Kidney epithelial cell (primary cell): ENCODE measurements around the gene TSC22D4. TPM values are rescaled to one million over a fixed set of nuclear protein-coding genes. Genes with fewer than 3 reads are reported as not detected.

Experiments
- DNase-seq: peaks from one replicate; pipeline ENCODE4 v3.0.0-alpha.2; 2010; ENCODE audit warnings: low read depth
- H3K27me3 ChIP-seq: 2 replicates; pipeline ENCODE4 v1.6.0; 2011; ENCODE audit warnings: low read length; ENCODE audit not compliant: control insufficient read depth, insufficient read depth
- H3K36me3 ChIP-seq: 2 replicates; pipeline ENCODE4 v1.5.1; 2011; ENCODE audit warnings: low read length; ENCODE audit not compliant: control insufficient read depth, insufficient read depth
- H3K4me3 ChIP-seq: 2 replicates; pipeline ENCODE4 v1.5.1; 2011; ENCODE audit warnings: low read depth, mild to moderate bottlenecking, control low read depth, low read length
- CTCF ChIP-seq: IDR thresholded peaks from 2 replicates; pipeline ENCODE4 v1.5.1; 2011; ENCODE audit warnings: mild to moderate bottlenecking, moderate library complexity, low read length, control low read depth, inconsistent platforms; ENCODE audit not compliant: insufficient read depth, poor library complexity, severe bottlenecking
- total RNA-seq: library from RNA; depleted of rRNA; stranded (reverse); fragments of >200 nt; gene quantifications from 2 replicates; pipeline ENCODE4 v1.2.3, GENCODE V29; 2015

TSC22D4 gene
- total RNA-seq, 1 donor from 2014 or later: 41.6 TPM

GRCh38 chr7:100472121-100472851 is 6.7 kb downstream of the TSC22D4 start:
- H3K4me3 ChIP-seq: no peak overlapping the region

GRCh38 chr7:100471021-100471420 is 8.0 kb downstream of the TSC22D4 start:
- TF ChIP-seq CTCF: no peak
- H3K36me3 ChIP-seq: peaks cover 2% of the 10 kb centered on the region
- no peak for DNase-seq

More at GRCh38 chr7:100472121-100472851, 6.7 kb downstream of the TSC22D4 start:
- no peaks in the 10 kb centered on the region for H3K27me3 ChIP-seq
- H3K36me3 ChIP-seq: peaks cover 2% of the 10 kb centered on the region
- TF ChIP-seq CTCF: no peak
- no peak for DNase-seq

DNA sequence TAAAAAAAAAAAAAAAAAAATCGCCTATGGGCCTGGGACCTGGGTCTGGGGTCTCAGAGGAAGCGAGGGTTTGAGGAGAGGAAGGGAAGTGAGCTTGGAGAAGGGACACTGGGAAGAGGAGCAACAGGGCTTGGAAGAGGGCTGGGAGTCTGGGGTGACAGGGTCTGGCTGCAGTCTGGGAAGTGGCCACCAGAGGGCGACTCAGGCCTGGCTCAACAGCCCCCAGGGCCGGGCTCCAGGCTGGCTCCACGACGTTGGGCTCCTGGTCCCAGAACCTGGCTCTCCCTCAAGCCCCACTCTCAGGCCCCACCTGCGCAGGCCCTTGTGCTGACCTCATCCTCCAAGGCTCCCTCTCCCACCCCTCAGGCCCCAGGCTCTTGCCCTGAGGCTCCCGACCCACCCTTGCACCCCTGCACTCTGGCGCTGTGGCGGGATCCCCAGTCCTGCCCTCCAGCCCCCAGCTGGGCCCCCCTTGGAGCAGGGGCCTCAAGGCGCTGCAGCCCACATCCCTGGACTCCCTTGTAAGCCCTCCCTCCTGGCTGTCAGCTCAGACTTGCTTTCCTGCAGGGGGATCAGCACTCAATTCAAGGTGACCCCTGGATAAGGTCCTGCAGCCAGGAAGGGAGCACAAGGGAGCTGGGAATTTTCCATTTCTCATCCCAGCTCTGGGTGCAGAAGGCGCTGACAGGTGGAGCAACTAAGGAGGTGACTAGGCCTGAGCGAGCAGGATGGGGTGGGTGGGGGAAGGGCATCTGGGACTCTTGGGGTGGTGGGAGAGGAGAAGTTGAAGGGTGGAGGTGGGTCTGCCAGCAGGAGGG is 9.6 kb downstream of the TSC22D4 start:
- no peaks in the 10 kb centered on the region for H3K27me3 ChIP-seq
- no peak overlapping the region for H3K4me3 ChIP-seq
- no peak for DNase-seq
- H3K36me3 ChIP-seq: peaks cover 2% of the 10 kb centered on the region
- peak; percentile 97 for TF ChIP-seq CTCF

More at GRCh38 chr7:100471021-100471420, 8.0 kb downstream of the TSC22D4 start:
- Histone ChIP-seq H3K27me3 (no peaks in the 10 kb centered on the region), H3K4me3 (no peak overlapping the region)

GRCh38 chr7:100467638-100468373 is 11.2 kb downstream of the TSC22D4 start:
- H3K27me3 ChIP-seq: no peaks in the 10 kb centered on the region
- no peak for DNase-seq
- no peaks in the 10 kb centered on the region for H3K36me3 ChIP-seq
- H3K4me3 ChIP-seq: no peak overlapping the region
- no peak for TF ChIP-seq CTCF

DNA sequence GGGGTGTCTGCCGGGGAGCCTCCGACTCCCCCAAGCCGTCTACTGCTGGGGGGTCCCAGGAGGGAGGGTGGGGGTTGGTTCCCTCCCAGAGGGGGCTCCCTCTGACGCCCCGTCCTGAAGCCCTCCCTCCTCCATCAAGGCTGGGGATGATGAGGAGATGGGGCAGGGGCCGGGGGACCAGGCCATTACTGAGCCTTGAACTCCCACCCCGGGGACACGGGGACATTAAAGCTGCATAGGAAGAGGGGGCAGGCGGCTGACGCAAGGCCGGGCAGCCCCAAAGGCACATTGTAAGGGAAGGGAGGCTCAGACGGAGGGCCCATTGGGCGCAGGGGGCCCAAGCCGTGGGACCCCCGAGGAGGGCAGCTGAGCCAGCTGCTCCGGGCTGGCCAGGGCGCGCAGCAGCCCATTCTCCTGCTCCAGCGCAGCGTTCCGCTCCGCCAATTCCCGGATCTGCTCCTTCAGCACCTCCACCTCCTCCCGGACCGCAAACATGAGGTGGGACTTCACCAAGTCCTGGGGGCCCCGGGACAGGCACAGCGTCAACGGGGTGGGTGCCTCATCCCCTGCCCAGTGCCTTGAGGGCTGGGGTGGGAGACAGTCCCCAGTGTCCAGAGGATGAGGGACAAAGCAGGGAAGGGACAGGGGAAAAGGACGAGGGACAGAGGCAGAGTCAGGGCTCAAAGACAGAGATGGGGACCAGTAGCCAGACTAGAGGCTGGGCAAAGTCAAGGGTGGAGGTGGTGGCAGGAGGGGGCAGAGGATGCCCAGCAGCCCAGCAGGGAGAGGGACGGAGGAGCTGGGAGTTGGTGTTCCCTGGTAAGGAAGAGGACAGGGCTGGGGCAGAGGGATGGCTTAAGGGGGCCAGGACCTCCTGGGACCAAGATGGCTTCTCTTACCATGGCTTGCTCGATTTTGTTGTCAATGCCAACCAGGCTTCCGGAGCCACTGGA is 12.1 kb downstream of the TSC22D4 start:
- Histone ChIP-seq H3K36me3 (no peaks in the 10 kb centered on the region), H3K4me3 (no peak overlapping the region), H3K27me3 (no peaks in the 10 kb centered on the region)
- DNase-seq: no peak
- no peak for TF ChIP-seq CTCF
